Measurements from ENCODE around the gene PRND. TPM values are rescaled to one million over a fixed set of nuclear protein-coding genes. Genes with fewer than 3 reads are reported as not detected.

Gene PRND
- total and polyA plus RNA-seq, 11 donors = 0.06 to 0.45 (median 0.25) TPM; not detected in 7

DNA sequence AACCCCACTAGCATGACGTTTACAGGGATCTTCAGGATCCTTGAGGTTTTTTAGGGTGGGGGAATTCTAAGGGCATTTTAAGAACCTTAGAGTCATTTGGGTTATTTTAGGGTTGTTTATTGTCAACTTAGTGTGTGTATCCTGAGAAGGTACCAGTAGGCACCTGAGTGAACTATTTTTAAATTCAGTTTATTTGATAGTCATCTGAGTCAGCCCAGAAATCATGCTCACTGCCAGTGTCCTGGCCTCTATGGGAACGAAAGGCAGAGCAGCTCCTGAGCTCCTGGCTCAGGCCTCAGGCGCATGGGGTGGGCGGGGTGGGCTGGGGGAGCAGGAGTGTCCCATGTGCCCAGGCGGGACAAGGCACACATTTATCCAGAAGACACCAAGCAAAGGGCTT lies 52.0 kb downstream of the PRND start:
- no peak for DNase-seq
- 84 to 93% (median 86%) methylated on average over 5 of the region's 5 CpGs for WGBS, 4 donors
- no peaks in the 10 kb centered on the region for H3K27me3 ChIP-seq
- ATAC-seq = no peak
- H3K4me1 ChIP-seq = peaks cover 0 to 13% (median 0%) of the 10 kb centered on the region in 12 donors
- no peak for TF ChIP-seq POLR2A (IDR thresholded peaks at IDR 0.05)
- TF ChIP-seq, protein P1, sequence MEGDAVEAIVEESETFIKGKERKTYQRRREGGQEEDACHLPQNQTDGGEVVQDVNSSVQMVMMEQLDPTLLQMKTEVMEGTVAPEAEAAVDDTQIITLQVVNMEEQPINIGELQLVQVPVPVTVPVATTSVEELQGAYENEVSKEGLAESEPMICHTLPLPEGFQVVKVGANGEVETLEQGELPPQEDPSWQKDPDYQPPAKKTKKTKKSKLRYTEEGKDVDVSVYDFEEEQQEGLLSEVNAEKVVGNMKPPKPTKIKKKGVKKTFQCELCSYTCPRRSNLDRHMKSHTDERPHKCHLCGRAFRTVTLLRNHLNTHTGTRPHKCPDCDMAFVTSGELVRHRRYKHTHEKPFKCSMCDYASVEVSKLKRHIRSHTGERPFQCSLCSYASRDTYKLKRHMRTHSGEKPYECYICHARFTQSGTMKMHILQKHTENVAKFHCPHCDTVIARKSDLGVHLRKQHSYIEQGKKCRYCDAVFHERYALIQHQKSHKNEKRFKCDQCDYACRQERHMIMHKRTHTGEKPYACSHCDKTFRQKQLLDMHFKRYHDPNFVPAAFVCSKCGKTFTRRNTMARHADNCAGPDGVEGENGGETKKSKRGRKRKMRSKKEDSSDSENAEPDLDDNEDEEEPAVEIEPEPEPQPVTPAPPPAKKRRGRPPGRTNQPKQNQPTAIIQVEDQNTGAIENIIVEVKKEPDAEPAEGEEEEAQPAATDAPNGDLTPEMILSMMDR (IDR thresholded peaks at IDR 0.05) = no peak
- no peak overlapping the region for H3K4me3 ChIP-seq
- H3K36me3 ChIP-seq = no peaks in the 10 kb centered on the region
- H3K9me3 ChIP-seq = peaks cover 0 to 14% (median 2%) of the 10 kb centered on the region in 12 donors
- intact Hi-C loops (cut with DNase I) = no loop called here
- peak overlapping the region in 1 of 12 donors; percentile 44 for H3K27ac ChIP-seq

DNA sequence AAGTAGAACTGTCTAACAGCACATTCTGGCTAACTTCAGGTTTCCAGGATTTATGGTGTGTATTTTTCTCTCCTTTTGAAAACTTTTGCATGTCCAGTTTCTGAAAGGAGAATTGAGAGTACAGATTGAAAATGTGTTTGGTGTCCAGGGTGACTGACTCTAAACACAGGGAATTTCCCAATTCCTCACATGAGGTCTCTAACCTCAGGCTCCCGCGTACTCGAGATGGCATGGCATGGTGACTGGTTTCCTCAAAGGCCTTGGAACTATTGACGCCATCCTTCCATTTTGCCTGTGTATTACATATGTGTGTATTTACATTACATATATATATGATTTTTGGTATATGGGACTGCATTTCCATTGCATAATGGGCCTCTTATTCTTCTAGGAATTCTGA lies 52.5 kb downstream of the PRND start:
- intact Hi-C loops (cut with DNase I) = no loop called here
- TF ChIP-seq POLR2A (IDR thresholded peaks at IDR 0.05) = no peak
- TF ChIP-seq, protein P1 (IDR thresholded peaks at IDR 0.05) = no peak
- DNase-seq (no peak), ATAC-seq (peak in 1 of 4 donors; percentile 31)
- Histone ChIP-seq H3K27me3 (no peaks in the 10 kb centered on the region), H3K9me3 (peaks cover 0 to 14% (median 2%) of the 10 kb centered on the region in 12 donors), H3K4me3 (no peak overlapping the region), H3K4me1 (peaks cover 0 to 13% (median 0%) of the 10 kb centered on the region in 12 donors), H3K36me3 (no peaks in the 10 kb centered on the region), H3K27ac (peak overlapping the region in 1 of 12 donors; percentile 44)
- WGBS, 4 donors = 89 to 96% (median 94%) methylated on average over 4 of the region's 4 CpGs

DNA sequence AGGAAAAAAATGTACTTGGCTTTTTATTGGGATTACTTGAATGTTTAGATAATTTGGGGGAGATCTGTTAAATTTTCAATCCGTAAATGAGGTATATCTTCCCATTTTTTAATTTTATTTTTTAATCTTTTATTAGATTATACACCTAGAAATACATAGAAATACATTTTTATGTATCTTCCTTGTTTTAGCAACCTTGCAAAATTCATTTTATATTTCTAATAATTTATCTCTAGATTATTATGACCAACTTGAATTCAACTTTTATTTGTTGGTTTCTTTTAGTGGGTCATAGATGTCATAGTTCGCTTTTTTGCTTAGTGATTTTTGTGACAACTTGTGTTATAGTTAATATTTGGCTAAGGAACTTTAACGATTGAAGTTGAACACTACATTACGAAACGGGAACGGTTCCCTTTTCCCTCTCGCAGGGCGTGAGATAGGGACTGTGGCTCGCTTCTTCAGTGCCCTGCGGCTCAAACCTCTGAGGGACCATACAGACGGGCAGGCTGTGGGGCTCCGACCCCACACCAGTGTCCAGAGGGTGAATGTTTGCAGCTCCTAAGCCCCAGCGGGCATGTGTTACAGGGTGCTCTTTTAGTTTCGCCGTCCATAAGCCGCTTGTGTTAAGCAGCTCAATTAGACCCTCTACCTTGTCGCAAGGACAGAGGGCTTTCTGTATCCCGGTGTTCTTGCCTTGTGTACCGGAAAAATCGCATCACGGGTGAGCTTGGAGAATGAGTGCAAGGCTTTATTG lies 53.8 kb downstream of the PRND start:
- peaks cover 0 to 13% (median 0%) of the 10 kb centered on the region in 12 donors for H3K4me1 ChIP-seq
- DNase-seq = no peak
- 88 to 91% (median 89%) methylated on average over 21 of the region's 21 CpGs for WGBS, 4 donors

DNA sequence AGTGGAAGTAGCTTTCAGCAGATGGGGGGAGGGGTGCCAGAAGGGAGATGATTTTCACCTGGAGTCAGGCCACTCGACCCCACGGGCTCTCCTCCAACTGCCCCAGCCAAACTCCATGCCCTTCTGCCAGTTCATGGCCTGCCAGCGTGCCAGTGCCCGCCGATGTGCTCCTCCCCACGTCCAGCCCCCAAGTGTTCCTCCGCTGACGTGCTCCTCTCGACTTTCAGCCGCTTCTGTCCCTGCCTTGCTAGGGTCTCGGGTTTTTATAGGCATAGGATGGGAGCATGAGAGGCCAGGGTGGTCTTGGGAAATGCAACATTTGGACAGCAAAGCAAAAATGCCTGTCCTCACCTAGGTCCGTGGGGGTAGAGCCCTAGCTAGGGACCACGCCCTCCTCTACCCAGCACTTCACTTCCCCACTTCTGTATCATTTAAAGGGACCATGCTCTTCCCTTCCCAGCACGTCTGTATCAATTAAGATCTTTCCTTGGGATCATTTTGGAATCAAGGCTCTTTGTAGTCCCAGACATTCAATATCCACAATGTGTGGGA lies 54.4 kb downstream of the PRND start:
- peaks cover 0 to 14% (median 2%) of the 10 kb centered on the region in 12 donors for H3K9me3 ChIP-seq
- no peaks in the 10 kb centered on the region for H3K27me3 ChIP-seq
- ATAC-seq (no peak), DNase-seq (no peak)
- intact Hi-C loops (cut with DNase I) = no loop called here
- H3K4me3 ChIP-seq = no peak overlapping the region
- no peak for TF ChIP-seq POLR2A (IDR thresholded peaks at IDR 0.05)
- TF ChIP-seq, protein P1 (IDR thresholded peaks at IDR 0.05) = no peak
- H3K4me1 ChIP-seq = peaks cover 0 to 13% (median 0%) of the 10 kb centered on the region in 12 donors
- 74 to 80% (median 78%) methylated on average over 14 of the region's 14 CpGs for WGBS, 4 donors
- no peaks in the 10 kb centered on the region for H3K36me3 ChIP-seq
- H3K27ac ChIP-seq = no peak overlapping the region

More for the DNA sequence above, 53.8 kb downstream of the PRND start:
- ATAC-seq = no peak
- intact Hi-C loops (cut with DNase I) = no loop called here
- H3K36me3 ChIP-seq = no peaks in the 10 kb centered on the region
- peaks cover 0 to 14% (median 2%) of the 10 kb centered on the region in 12 donors for H3K9me3 ChIP-seq
- TF ChIP-seq, protein P1 (IDR thresholded peaks at IDR 0.05) = no peak
- no peak for TF ChIP-seq POLR2A (IDR thresholded peaks at IDR 0.05)
- no peak overlapping the region for H3K4me3 ChIP-seq
- no peaks in the 10 kb centered on the region for H3K27me3 ChIP-seq
- no peak overlapping the region for H3K27ac ChIP-seq
